Mesendoderm (in vitro differentiated cells): ENCODE results near the gene RMND5B.
"Not testable (repeated sequence)": the region's sequence is repeated elsewhere in the genome, so short reads cannot be mapped to it uniquely, and the experiment has no call there.

Experiments used
- DNase-seq: peaks from one replicate; pipeline ENCODE4 v3.0.0; 2013
- H2AK5ac ChIP-seq: 2 replicates; pipeline ENCODE4 v1.6.1; 2013; ENCODE audit warnings: low read length, inconsistent platforms
- H2BK120ac ChIP-seq: 2 replicates; pipeline ENCODE4 v1.6.1; 2013; ENCODE audit warnings: low read depth, mild to moderate bottlenecking, low read length, moderate library complexity, mixed read lengths
- H2BK15ac ChIP-seq: replicated peaks from 2 replicates; pipeline ENCODE4 v1.6.1; 2013; ENCODE audit warnings: low read depth, mild to moderate bottlenecking, moderate library complexity
- H2BK5ac ChIP-seq: 2 replicates; pipeline ENCODE4 v1.6.1; 2013; ENCODE audit warnings: low read length, inconsistent platforms
- H3K18ac ChIP-seq: 2 replicates; pipeline ENCODE4 v1.6.1; 2013; ENCODE audit warnings: mild to moderate bottlenecking, low read length, mixed read lengths
- H3K23ac ChIP-seq: one replicate; pipeline ENCODE4 v1.6.1; 2013; ENCODE audit warnings: low read length
- H3K27ac ChIP-seq: 2 replicates; pipeline ENCODE4 v1.5.1; 2013; ENCODE audit warnings: low read depth, mild to moderate bottlenecking, inconsistent platforms, low read length, moderate library complexity
- H3K27me3 ChIP-seq: 2 replicates; pipeline ENCODE4 v1.6.1; 2013; ENCODE audit warnings: low read length, control low read depth, mild to moderate bottlenecking, inconsistent platforms; ENCODE audit not compliant: insufficient read depth, poor library complexity
- H3K36me3 ChIP-seq: 2 replicates; pipeline ENCODE4 v1.6.1; 2013; ENCODE audit warnings: low read length, inconsistent platforms; ENCODE audit not compliant: control insufficient read depth, insufficient read depth
- H3K4ac ChIP-seq: one replicate; pipeline ENCODE4 v1.6.1; 2013; ENCODE audit warnings: low read depth, mild to moderate bottlenecking, low read length, moderate library complexity
- H3K4me1 ChIP-seq: 2 replicates; pipeline ENCODE4 v1.6.1; 2013; ENCODE audit warnings: low read depth, low read length, inconsistent platforms; ENCODE audit not compliant: control insufficient read depth
- H3K4me2 ChIP-seq: 2 replicates; pipeline ENCODE4 v1.6.1; 2013; ENCODE audit warnings: low read length
- H3K4me3 ChIP-seq: 2 replicates; pipeline ENCODE4 v1.5.1; 2013; ENCODE audit warnings: mild to moderate bottlenecking, low read length
- H3K56ac ChIP-seq: one replicate; pipeline ENCODE4 v1.6.1; 2013; ENCODE audit warnings: low read length
- H3K79me1 ChIP-seq: 2 replicates; pipeline ENCODE4 v1.6.1; 2013; ENCODE audit warnings: low read length, inconsistent platforms
- H3K79me2 ChIP-seq: 2 replicates; pipeline ENCODE4 v1.6.1; 2013; ENCODE audit warnings: mild to moderate bottlenecking, low read length; ENCODE audit not compliant: control insufficient read depth, insufficient read depth
- H3K9ac ChIP-seq: 2 replicates; pipeline ENCODE4 v1.6.1; 2013; ENCODE audit warnings: low read length, inconsistent platforms
- H4K5ac ChIP-seq: one replicate; pipeline ENCODE4 v1.6.1; 2013; ENCODE audit warnings: low read length
- H4K8ac ChIP-seq: one replicate; pipeline ENCODE4 v1.6.1; 2013; ENCODE audit warnings: low read depth, mild to moderate bottlenecking, control low read depth, low read length, moderate library complexity
- WGBS: extraction: QIAGEN DNeasy Blood & Tissue Kit; methylation state at CpG from one replicate; pipeline ENCODE4 v1.1.7; 2013; ENCODE audit warnings: low lambda C conversion rate, missing lambda C conversion rate; ENCODE audit not compliant: insufficient coverage; ENCODE audit errors: extremely low coverage; 5-methylcytosine and 5-hydroxymethylcytosine counted together

RMND5B gene

DNA sequence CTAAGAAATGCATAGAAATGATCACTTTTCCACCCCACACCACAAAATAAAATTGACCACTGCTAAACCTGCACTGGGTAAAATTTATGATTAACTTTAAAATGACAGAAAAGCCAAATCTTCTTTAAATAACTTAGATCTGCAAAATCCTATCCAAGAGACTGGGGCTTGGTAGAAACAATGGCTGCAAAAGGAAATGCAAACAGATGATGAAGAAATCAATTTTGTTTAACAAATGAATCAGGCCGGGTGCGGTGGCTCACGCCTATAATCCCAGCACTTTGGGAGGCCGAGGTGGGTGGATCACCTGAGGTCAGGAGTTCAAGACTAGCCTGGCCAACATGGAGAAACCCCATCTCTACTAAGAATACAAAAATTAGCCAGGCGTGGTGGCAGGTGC is 43.6 kb upstream of the RMND5B start:
- not testable (repeated sequence) for H3K27me3 ChIP-seq, H3K56ac ChIP-seq, H3K4ac ChIP-seq

DNA sequence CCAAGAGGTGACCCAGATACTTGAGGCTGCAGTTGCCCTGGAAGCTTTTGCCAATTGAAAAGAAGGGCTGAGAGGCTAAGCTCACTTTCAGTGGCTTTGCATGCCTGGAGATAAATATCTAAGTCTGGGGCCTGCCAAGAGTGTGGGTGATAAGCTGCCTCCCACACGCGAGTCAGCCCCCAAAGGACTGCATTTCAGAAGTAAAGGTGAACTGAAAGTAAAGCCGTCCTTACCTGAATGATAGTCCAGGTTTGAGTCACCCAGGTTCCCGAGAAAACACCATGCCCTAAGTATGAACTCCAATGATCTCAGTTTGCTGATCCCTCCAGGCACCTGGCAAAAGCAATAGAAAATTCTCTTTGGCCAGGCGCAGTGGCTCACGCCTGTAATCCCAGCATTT is 40.0 kb upstream of the RMND5B start:
- no peak overlapping the region for H3K27ac ChIP-seq
- H3K56ac ChIP-seq = no peak overlapping the region
- no peaks in the 10 kb centered on the region for H3K27me3 ChIP-seq
- no peak for DNase-seq
- H2BK5ac ChIP-seq = no peak overlapping the region
- H3K79me2 ChIP-seq = no peaks in the 10 kb centered on the region
- H3K23ac ChIP-seq = no peak overlapping the region
- H3K4ac ChIP-seq = no peak overlapping the region
- no peak overlapping the region for H3K4me3 ChIP-seq
- H3K9ac ChIP-seq = no peak overlapping the region
- no peak overlapping the region for H2BK15ac ChIP-seq
- no peak overlapping the region for H2BK120ac ChIP-seq
- WGBS = no CpG with 5 or more reads among the region's 6 CpGs
- no peaks in the 10 kb centered on the region for H3K79me1 ChIP-seq
- no peaks in the 10 kb centered on the region for H3K36me3 ChIP-seq
- H3K4me2 ChIP-seq = no peak overlapping the region
- no peak overlapping the region for H3K18ac ChIP-seq
- no peak overlapping the region for H4K8ac ChIP-seq
- H4K5ac ChIP-seq = no peak overlapping the region
- no peaks in the 10 kb centered on the region for H3K4me1 ChIP-seq
- H2AK5ac ChIP-seq = no peak overlapping the region

More for the DNA sequence above, 43.6 kb upstream of the RMND5B start:
- not testable (repeated sequence) for H3K4me2 ChIP-seq, H2BK120ac ChIP-seq, H3K4me3 ChIP-seq, H3K23ac ChIP-seq, H3K18ac ChIP-seq, H3K79me2 ChIP-seq, H4K8ac ChIP-seq, H3K79me1 ChIP-seq, H2BK15ac ChIP-seq, H3K9ac ChIP-seq, H3K36me3 ChIP-seq, DNase-seq, H2BK5ac ChIP-seq, H4K5ac ChIP-seq, H3K4me1 ChIP-seq, H2AK5ac ChIP-seq, H3K27ac ChIP-seq
- no CpG with 5 or more reads among the region's 5 CpGs for WGBS

DNA sequence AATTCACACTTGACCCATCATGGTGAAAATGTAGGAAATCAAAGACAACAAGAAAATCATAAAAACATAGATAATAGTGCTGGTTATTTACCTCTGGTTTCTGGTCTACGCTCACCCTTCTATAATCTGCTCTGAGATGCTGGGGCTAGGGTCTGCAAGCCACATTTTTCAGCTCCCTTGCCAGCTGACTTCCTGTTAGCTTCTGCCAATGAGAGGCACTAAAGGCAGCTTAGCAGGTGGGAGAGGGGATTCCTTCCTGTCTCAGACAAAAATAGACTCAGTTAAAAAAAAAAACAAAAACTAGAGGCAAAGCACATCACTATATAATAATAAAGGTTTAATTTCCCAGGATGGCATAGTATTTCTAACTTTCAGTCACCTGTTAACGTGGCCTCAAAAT is 37.7 kb upstream of the RMND5B start:
- Histone ChIP-seq H3K27ac (no peak overlapping the region), H4K8ac (no peak overlapping the region), H3K79me1 (no peaks in the 10 kb centered on the region), H3K27me3 (no peaks in the 10 kb centered on the region), H3K9ac (no peak overlapping the region), H2BK15ac (no peak overlapping the region), H3K36me3 (no peaks in the 10 kb centered on the region), H3K56ac (no peak overlapping the region), H3K23ac (no peak overlapping the region), H3K4me2 (no peak overlapping the region), H3K79me2 (no peaks in the 10 kb centered on the region), H2BK5ac (no peak overlapping the region), H2AK5ac (no peak overlapping the region), H2BK120ac (no peak overlapping the region), H3K4me1 (no peaks in the 10 kb centered on the region), H4K5ac (no peak overlapping the region), H3K4me3 (no peak overlapping the region), H3K18ac (no peak overlapping the region), H3K4ac (no peak overlapping the region)
- DNase-seq = no peak
- no CpG with 5 or more reads among the region's 2 CpGs for WGBS

DNA sequence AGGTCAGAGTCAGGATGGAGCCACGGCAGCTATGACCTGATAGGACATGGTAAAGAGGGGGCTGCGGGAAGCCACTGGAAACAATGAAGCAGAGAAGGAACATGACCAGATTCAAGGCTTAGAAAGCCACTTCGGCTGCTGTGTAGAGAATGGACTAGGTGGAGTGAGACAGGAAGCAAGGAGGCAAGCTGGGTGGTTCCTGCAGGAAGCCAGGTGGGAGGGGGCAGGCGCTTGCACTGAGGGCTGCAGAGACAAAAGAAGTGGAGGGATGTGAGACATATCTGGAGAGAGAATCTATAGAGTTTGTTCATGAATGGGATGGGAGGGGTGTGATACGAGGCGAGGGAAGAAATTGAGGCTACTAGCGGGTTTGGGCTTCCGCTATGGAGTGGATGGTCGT is 36.5 kb upstream of the RMND5B start:
- Histone ChIP-seq H2AK5ac (no peak overlapping the region), H3K56ac (no peak overlapping the region), H3K27me3 (no peaks in the 10 kb centered on the region), H3K23ac (no peak overlapping the region), H2BK15ac (no peak overlapping the region), H2BK5ac (no peak overlapping the region), H3K36me3 (no peaks in the 10 kb centered on the region), H3K27ac (no peak overlapping the region), H3K4me3 (no peak overlapping the region), H3K18ac (no peak overlapping the region), H3K4me2 (no peak overlapping the region), H3K9ac (no peak overlapping the region), H4K8ac (no peak overlapping the region), H3K4ac (no peak overlapping the region), H4K5ac (no peak overlapping the region), H3K4me1 (no peaks in the 10 kb centered on the region), H3K79me2 (no peaks in the 10 kb centered on the region), H3K79me1 (no peaks in the 10 kb centered on the region), H2BK120ac (no peak overlapping the region)
- DNase-seq = no peak
- no CpG with 5 or more reads among the region's 9 CpGs for WGBS

DNA sequence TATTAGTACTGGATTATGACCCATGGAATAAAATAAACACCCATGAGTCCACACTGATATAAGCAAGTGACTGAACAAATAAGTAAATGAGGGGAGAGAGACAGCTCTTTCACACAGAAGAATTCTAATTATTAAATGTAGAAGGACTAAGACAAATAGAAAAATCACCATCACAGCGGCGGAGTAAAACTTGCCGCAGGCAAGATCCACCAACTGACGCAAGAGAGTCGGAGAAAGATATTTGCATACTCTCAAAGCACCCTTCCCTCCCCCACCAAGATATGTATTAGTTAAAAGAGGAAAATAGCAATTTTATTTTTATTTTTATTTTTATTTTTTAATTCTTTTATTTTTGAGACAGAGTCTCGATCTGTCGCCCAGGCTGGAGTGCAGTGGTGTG is 32.1 kb upstream of the RMND5B start:
- Histone ChIP-seq H3K4ac (no peak overlapping the region), H4K5ac (no peak overlapping the region), H3K4me3 (no peak overlapping the region), H2BK15ac (no peak overlapping the region), H3K79me2 (no peaks in the 10 kb centered on the region), H3K27ac (no peak overlapping the region), H3K4me1 (no peaks in the 10 kb centered on the region), H3K36me3 (no peaks in the 10 kb centered on the region), H2BK5ac (no peak overlapping the region), H3K23ac (no peak overlapping the region), H4K8ac (no peak overlapping the region), H3K9ac (no peak overlapping the region), H3K56ac (no peak overlapping the region), H3K79me1 (no peaks in the 10 kb centered on the region), H2AK5ac (no peak overlapping the region), H3K4me2 (no peak overlapping the region), H3K27me3 (no peaks in the 10 kb centered on the region), H3K18ac (no peak overlapping the region), H2BK120ac (no peak overlapping the region)
- WGBS = no CpG with 5 or more reads among the region's 7 CpGs
- DNase-seq = no peak

DNA sequence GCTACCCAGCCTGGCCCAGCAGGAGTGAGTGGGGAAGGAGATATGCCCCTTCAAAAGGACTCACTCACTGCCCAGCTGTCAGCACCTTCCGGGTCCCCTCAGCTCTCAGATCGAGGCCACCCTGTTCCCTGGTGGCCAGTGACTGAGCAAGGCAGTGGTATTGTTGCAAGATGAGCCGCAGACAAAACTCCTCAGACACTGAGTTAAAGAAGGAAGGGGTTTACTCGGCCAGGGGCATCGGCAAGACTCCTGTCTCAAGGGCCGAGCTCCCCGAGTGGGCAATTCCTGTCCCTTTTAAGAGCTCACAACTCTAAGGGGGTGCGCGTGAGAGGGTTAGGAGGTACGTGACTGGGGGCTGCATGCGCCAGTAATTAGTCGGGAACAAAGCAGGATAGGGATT is 27.2 kb upstream of the RMND5B start:
- no peak overlapping the region for H3K18ac ChIP-seq
- no CpG with 5 or more reads among the region's 12 CpGs for WGBS
- H2BK15ac ChIP-seq = no peak overlapping the region
- H3K79me1 ChIP-seq = no peaks in the 10 kb centered on the region
- H2AK5ac ChIP-seq = no peak overlapping the region
- H3K4me1 ChIP-seq = no peaks in the 10 kb centered on the region
- DNase-seq = no peak
- no peak overlapping the region for H3K56ac ChIP-seq
- H3K27me3 ChIP-seq = no peaks in the 10 kb centered on the region
- no peak overlapping the region for H4K8ac ChIP-seq
- no peak overlapping the region for H3K4ac ChIP-seq
- no peak overlapping the region for H3K4me2 ChIP-seq
- H3K9ac ChIP-seq = no peak overlapping the region
- H3K36me3 ChIP-seq = no peaks in the 10 kb centered on the region
- H3K4me3 ChIP-seq = no peak overlapping the region
- H2BK5ac ChIP-seq = no peak overlapping the region
- H3K23ac ChIP-seq = no peak overlapping the region
- H4K5ac ChIP-seq = no peak overlapping the region
- no peak overlapping the region for H2BK120ac ChIP-seq
- H3K79me2 ChIP-seq = no peaks in the 10 kb centered on the region
- no peak overlapping the region for H3K27ac ChIP-seq
